Measurements from ENCODE around the gene ZNF532.

DNA sequence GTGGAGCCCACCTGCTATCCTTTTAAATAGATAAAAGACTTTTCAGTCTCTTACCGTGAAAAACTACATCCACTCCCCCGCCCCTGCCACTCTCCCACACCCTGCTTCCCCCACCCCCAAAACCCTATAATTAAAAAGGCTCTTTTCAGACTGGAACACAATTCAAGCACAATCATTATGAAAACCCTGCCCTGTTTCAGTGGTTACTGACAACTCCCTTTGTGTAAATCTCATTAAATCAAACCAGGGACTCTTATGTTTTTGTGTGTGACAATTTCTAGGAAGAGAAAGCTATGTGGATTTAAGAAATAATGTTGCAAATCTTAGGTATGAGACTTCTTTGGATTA, 21.0 kb upstream of the ZNF532 start:
- TF ChIP-seq CTCF (IDR thresholded peaks at IDR 0.05; ENCODE audit: low read depth, low read length) = no peak
- TF ChIP-seq EZH2phosphoT487 (IDR thresholded peaks at IDR 0.05; ENCODE audit: low read depth) = no peak

Data from OCI-LY3 (cell line).